Measurements from ENCODE around the gene ATP2B2. TPM values are rescaled to one million over a fixed set of nuclear protein-coding genes. Genes with fewer than 3 reads are reported as not detected.
"Not testable (repeated sequence)": the region's sequence is repeated elsewhere in the genome, so short reads cannot be mapped to it uniquely, and the experiment has no call there.

Gene ATP2B2
- total RNA-seq, 1 donor from 2014 or later: 0.42 TPM

DNA sequence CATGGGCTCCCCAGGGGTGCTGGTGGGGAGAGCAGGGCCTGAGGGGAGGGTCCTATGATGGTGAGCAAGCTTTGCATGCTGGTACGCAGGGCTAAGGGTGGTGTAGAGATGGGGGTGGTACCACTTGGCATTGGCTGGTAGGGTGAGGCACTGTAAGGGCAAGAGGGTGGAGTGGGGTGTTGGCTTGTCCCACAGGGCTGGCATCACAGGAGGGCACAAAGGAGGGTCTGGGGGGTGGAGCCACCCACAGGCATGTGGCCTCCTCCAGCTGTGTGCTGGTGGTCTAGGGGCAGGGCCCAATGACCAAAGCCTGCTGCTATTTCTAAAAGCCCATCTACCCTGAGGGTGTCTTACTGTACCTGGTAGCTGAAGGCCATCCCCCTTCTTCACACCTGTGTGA, 119.3 kb downstream of the ATP2B2 start:
- DNase-seq (ENCODE audit: low read depth, low spot score): no peak
- no peak for TF ChIP-seq CTCF (conservative IDR thresholded peaks at IDR 0.05)
- Mint-ChIP-seq H3K27me3 (ENCODE audit: low read depth) (peaks cover 5% of the 10 kb centered on the region), H3K4me1 (no peaks in the 10 kb centered on the region), H3K9me3 (no peaks in the 10 kb centered on the region), H3K36me3 (ENCODE audit: low read depth) (no peaks in the 10 kb centered on the region), H3K27ac (ENCODE audit: unreplicated experiment) (no peak overlapping the region), H3K4me3 (no peak overlapping the region)

GRCh38 chr3:10384541-10385360, 120.6 kb downstream of the ATP2B2 start:
- Mint-ChIP-seq H3K36me3 (ENCODE audit: low read depth) (no peaks in the 10 kb centered on the region), H3K4me3 (no peak overlapping the region), H3K27ac (ENCODE audit: unreplicated experiment) (peak overlapping the region; percentile 78), H3K4me1 (no peaks in the 10 kb centered on the region), H3K27me3 (ENCODE audit: low read depth) (peaks cover 5% of the 10 kb centered on the region), H3K9me3 (no peaks in the 10 kb centered on the region)
- DNase-seq (ENCODE audit: low read depth, low spot score): no peak
- no peak for TF ChIP-seq CTCF (conservative IDR thresholded peaks at IDR 0.05)

DNA sequence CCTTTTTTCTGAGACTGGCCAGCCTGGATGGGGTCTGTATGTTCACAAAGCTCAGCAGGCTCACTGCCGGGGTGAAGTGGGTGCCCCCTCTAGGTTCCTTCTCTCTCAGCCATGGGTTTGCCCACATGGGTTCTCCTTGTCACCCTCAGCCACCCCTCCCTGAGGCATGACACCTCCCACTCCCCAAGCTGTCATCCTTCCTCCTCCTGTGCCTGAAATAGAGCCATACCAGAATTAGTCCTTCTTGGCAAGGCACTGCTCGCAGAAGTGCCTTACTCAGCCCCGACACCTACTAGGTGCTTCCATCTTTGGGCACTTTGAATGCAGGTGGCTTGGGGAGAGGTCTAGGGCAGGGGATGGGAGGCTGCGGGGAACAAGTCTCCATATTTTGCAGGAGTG, 121.5 kb downstream of the ATP2B2 start:
- no peaks in the 10 kb centered on the region for H3K4me1 Mint-ChIP-seq
- H3K36me3 Mint-ChIP-seq (ENCODE audit: low read depth): no peaks in the 10 kb centered on the region
- H3K27me3 Mint-ChIP-seq (ENCODE audit: low read depth): peaks cover 5% of the 10 kb centered on the region
- H3K4me3 Mint-ChIP-seq: no peak overlapping the region
- no peak overlapping the region for H3K27ac Mint-ChIP-seq (ENCODE audit: unreplicated experiment)
- no peak for DNase-seq (ENCODE audit: low read depth, low spot score)
- TF ChIP-seq CTCF (conservative IDR thresholded peaks at IDR 0.05): no peak
- no peaks in the 10 kb centered on the region for H3K9me3 Mint-ChIP-seq

GRCh38 chr3:10382892-10383849, 122.2 kb downstream of the ATP2B2 start:
- Mint-ChIP-seq H3K4me1 (no peaks in the 10 kb centered on the region), H3K9me3 (no peaks in the 10 kb centered on the region), H3K27me3 (ENCODE audit: low read depth) (peaks cover 5% of the 10 kb centered on the region), H3K27ac (ENCODE audit: unreplicated experiment) (no peak overlapping the region), H3K36me3 (ENCODE audit: low read depth) (no peaks in the 10 kb centered on the region), H3K4me3 (no peak overlapping the region)
- DNase-seq (ENCODE audit: low read depth, low spot score): no peak
- no peak for TF ChIP-seq CTCF (conservative IDR thresholded peaks at IDR 0.05)

DNA sequence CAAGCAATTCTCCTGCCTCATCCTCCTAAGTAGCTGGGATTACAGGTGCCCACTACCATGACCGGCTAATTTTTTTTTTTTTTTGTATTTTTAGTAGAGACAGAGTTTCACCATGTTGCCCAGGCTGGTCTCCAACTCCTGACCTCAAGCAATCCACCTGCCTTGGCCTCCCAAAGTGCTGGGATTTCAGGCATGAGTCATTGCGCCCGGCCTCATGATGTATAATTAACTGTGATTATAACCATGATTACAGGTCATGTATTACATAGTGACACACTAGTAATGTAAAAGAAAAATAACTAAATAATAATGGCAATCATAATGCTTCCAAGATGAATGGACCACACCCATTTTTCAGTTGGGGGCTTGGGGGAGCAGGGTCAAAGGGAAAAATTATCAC, 122.9 kb downstream of the ATP2B2 start:
- H3K27ac Mint-ChIP-seq (ENCODE audit: unreplicated experiment); H3K36me3 Mint-ChIP-seq (ENCODE audit: low read depth); H3K4me3 Mint-ChIP-seq; DNase-seq (ENCODE audit: low read depth, low spot score); H3K4me1 Mint-ChIP-seq; H3K27me3 Mint-ChIP-seq (ENCODE audit: low read depth); H3K9me3 Mint-ChIP-seq: not testable (repeated sequence)

Measured in neural crest cell (in vitro differentiated cells).